Measurements from ENCODE around the gene IFNL4. TPM values are rescaled to one million over a fixed set of nuclear protein-coding genes. Genes with fewer than 3 reads are reported as not detected.

Gene IFNL4
- total and polyA plus RNA-seq, 2 donors (not counting 3 experiments of a cell fraction or from before 2014, with no cell fraction given), result not detected

DNA sequence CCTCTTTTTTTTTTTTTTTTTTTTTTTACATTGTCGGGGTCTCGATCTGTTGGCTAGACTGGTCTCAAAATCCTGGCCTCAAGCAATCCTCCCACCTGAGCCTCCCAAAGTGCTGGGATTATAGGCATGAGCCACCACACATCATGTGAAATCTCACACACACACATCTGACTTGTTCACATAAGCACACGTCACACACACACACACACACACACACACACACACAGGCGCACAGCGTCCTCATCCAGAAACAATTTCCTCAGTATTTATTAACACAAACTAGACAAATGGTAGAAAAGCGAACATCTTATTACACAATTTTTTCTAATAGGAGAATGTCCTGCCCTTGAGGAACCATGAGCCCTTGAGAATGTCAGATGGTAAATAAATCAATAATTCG is 39.5 kb downstream of the IFNL4 start:
- Histone ChIP-seq H2AFZ (ENCODE audit: low read depth, low read length) (no peak overlapping the region), H3K79me2 (ENCODE audit: control insufficient read depth, insufficient read depth, low read length) (no peaks in the 10 kb centered on the region), H3K9me1 (replicated peaks; ENCODE audit: control insufficient read depth, extremely low read depth, insufficient read depth, low read length) (no peaks in the 10 kb centered on the region), H3K9me3 (replicated peaks; ENCODE audit: control insufficient read depth, insufficient read depth, low read length) (no peaks in the 10 kb centered on the region), H3K9ac (replicated peaks; ENCODE audit: extremely low read depth, insufficient read depth, low read length) (no peak overlapping the region), H3K27ac (ENCODE audit: insufficient read depth, low read depth, low read length) (no peak overlapping the region), H3K36me3 (ENCODE audit: control insufficient read depth in 2 of 2, extremely low read depth in 1 of 2, insufficient read depth in 2 of 2, low read length in 2 of 2) (no peaks in the 10 kb centered on the region), H3K27me3 (ENCODE audit: control insufficient read depth in 2 of 2, insufficient read depth in 2 of 2, low read length in 2 of 2) (peaks cover 5 to 14% of the 10 kb centered on the region in 2 experiments), H3K4me1 (ENCODE audit: control insufficient read depth, extremely low read depth, insufficient read depth, low read length) (no peaks in the 10 kb centered on the region), H3K4me3 (replicated peaks in 1 of 3; ENCODE audit: insufficient read depth in 1 of 3, low read depth in 1 of 3, low read length in 3 of 3) (no peak overlapping the region), H4K20me1 (replicated peaks; ENCODE audit: control insufficient read depth, extremely low read depth, insufficient read depth, low read length) (no peaks in the 10 kb centered on the region), H3K4me2 (ENCODE audit: insufficient read depth, low read length) (no peak overlapping the region)
- no TSS peak for BruUV-seq (replicated peaks)
- dilution Hi-C loops (cut with MboI; ENCODE audit: extremely low pct_ligation_motif_present, low sequenced_read_pairs), result no loop called here
- POLR2A ChIA-PET, result no interaction called here
- intact Hi-C loops (cut with micrococcal nuclease), result no loop called here
- no peak for TF ChIP-seq GATA2 (IDR thresholded peaks at IDR 0.05; ENCODE audit: insufficient read depth, insufficient read length, low read depth, low read length)
- TF ChIP-seq, protein P1, sequence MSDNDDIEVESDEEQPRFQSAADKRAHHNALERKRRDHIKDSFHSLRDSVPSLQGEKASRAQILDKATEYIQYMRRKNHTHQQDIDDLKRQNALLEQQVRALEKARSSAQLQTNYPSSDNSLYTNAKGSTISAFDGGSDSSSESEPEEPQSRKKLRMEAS (IDR thresholded peaks at IDR 0.05; ENCODE audit: insufficient read depth, insufficient read length), result no peak
- no peak for TF ChIP-seq JUN (IDR thresholded peaks at IDR 0.05; ENCODE audit: borderline replicate concordance, insufficient read depth, insufficient read length, low read depth)
- no peak for TF ChIP-seq MYC (IDR thresholded peaks at IDR 0.05; ENCODE audit: low read depth, low read length)
- no peak for TF ChIP-seq FOS (IDR thresholded peaks at IDR 0.05; ENCODE audit: borderline replicate concordance, insufficient read depth, low read length)
- TF ChIP-seq, protein P2, sequence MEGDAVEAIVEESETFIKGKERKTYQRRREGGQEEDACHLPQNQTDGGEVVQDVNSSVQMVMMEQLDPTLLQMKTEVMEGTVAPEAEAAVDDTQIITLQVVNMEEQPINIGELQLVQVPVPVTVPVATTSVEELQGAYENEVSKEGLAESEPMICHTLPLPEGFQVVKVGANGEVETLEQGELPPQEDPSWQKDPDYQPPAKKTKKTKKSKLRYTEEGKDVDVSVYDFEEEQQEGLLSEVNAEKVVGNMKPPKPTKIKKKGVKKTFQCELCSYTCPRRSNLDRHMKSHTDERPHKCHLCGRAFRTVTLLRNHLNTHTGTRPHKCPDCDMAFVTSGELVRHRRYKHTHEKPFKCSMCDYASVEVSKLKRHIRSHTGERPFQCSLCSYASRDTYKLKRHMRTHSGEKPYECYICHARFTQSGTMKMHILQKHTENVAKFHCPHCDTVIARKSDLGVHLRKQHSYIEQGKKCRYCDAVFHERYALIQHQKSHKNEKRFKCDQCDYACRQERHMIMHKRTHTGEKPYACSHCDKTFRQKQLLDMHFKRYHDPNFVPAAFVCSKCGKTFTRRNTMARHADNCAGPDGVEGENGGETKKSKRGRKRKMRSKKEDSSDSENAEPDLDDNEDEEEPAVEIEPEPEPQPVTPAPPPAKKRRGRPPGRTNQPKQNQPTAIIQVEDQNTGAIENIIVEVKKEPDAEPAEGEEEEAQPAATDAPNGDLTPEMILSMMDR (IDR thresholded peaks at IDR 0.05; ENCODE audit: extremely low read depth in 1 of 2, insufficient read depth in 1 of 2, low read depth in 1 of 2, low read length in 2 of 2), result no peak
- no peak for TF ChIP-seq POLR2A (IDR thresholded peaks at IDR 0.05; ENCODE audit: low read depth, low read length)
- TF ChIP-seq POLR2AphosphoS5 (IDR thresholded peaks at IDR 0.05; ENCODE audit: insufficient read depth, low read depth, low read length), result no peak
- TF ChIP-seq EZH2 (IDR thresholded peaks at IDR 0.05; ENCODE audit: borderline replicate concordance, low read depth, low read length, severe bottlenecking), result no peak
- CTCF ChIA-PET, result no interaction called here
- no peak for DNase-seq (ENCODE audit: low read depth, low spot score)
- FAIRE-seq, result no peak

Measured in endothelial cell of umbilical vein (primary cell).